ENCODE results near the gene MOGAT2.

Gene MOGAT2

DNA sequence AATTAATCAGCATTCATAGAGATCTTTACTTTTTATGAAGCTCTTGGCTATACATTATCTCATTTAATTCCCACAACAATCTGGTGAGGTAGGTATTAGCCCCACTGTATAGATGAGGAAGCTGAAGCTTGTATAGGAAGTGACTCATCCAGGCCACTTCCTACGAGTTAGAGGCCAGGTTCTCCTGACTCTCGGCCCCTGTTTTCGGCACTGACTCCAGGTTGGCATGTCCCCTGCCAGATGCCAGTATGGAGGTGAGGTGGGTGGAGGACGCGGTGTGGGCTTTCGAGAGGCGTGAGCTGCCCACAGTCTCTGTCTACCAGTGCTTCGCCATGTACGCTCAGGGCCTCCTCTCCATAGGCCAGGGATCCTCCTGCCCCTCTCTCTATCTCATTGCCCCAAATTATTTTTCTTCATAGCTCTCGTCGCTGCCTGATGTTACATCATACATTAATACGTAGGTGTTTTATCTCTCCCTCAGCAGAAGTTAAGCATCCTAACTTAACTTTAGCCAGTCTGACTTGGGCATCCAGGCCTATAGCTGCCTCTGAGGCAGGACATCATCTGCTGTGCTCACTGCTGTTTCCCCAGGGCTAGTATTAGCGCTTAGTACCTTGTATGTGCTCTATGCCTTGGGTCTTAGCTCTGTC lies 59.9 kb downstream of the MOGAT2 start:
- TF ChIP-seq GATA2 (IDR thresholded peaks at IDR 0.05; ENCODE audit: low read depth, low read length) (no peak), GATA3 (IDR thresholded peaks at IDR 0.05; ENCODE audit: low read depth, low read length) (no peak)

DNA sequence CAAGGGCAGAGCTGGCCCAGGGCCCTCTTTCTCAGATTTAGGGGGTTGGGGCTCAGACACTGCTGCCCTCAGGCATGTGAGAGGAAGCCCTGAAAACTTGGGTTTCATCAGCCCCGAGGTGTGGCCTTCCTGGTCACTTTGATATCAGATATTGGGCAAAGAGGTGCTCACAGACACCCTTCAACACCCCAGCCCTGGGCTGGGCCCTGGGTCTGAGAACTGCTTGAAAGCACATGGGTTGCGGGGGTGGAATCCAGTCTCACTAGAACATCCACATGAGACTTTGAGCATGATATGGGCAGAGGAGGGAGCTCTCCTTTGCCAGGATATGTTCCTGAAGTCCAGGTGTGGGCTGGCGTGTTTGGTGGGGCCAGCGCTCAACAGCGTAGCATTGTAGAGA lies 61.3 kb downstream of the MOGAT2 start:
- no peak for TF ChIP-seq GATA2 (IDR thresholded peaks at IDR 0.05; ENCODE audit: low read depth, low read length)

DNA sequence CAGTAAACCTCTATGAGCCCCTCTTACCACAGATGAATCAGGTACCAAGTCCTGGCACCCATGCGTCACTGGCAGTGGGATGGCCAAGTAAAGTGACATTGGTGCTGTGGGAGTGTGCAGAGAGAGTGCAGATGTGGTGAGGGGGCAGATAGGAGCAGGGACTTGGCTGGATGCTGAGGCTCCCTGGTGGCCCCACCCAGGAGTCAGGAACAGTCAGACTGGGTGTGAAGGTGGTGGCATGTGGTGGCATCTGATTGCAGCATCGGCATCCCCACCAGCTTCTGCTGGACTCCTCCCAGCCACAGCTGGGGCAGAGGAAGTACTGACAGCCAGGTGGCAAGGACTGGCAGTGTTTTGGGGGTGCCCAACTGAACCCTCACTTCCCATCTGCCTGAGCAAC lies 62.3 kb downstream of the MOGAT2 start:
- no peak for TF ChIP-seq GATA3 (IDR thresholded peaks at IDR 0.05; ENCODE audit: low read depth, low read length)
- no peak for TF ChIP-seq GATA2 (IDR thresholded peaks at IDR 0.05; ENCODE audit: low read depth, low read length)

DNA sequence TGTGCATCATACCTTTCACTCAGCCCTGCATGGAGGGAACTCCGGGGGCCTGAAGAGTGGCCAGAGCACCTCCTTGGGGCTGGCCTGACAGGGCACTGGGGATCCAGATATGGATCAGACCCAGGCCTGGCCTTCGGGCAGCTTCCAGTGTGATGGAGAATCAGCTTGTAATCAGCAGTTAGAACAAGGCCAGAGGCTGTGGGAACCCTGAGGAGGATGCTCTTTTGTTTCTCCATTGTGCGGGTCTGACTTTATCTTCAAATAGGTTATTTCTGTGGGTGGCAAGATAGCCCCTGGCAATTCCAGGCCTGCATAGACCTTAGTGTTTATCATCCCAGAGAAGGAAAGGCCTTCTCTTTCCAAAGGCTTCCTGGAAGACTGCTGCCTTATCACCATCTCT lies 63.2 kb downstream of the MOGAT2 start:
- TF ChIP-seq GATA2 (IDR thresholded peaks at IDR 0.05; ENCODE audit: low read depth, low read length), result peak; percentile 45; the same call in 1 of the 2 replicates
- no peak for TF ChIP-seq GATA3 (IDR thresholded peaks at IDR 0.05; ENCODE audit: low read depth, low read length)

DNA sequence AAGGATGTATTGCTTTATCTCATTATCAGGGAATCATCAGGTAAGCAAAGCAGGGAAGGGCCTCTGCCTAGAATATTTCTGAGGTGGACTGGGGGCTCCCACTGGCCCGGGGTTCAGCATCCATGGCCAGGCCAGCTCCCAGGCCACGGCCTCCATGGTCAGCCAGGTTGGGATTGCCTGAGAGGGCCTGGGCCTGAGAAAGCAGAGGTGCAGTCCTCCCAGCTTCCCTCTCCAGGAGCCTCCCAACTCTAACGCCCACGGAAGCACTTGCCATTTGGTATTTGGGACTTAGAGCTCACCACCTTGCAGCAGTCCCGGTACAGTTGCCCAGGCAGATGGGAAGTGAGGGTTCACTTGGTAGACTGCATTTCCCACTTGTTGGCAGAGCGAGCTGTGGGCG lies 63.7 kb downstream of the MOGAT2 start:
- TF ChIP-seq GATA3 (IDR thresholded peaks at IDR 0.05; ENCODE audit: low read depth, low read length), result no peak
- no peak for TF ChIP-seq GATA2 (IDR thresholded peaks at IDR 0.05; ENCODE audit: low read depth, low read length)

DNA sequence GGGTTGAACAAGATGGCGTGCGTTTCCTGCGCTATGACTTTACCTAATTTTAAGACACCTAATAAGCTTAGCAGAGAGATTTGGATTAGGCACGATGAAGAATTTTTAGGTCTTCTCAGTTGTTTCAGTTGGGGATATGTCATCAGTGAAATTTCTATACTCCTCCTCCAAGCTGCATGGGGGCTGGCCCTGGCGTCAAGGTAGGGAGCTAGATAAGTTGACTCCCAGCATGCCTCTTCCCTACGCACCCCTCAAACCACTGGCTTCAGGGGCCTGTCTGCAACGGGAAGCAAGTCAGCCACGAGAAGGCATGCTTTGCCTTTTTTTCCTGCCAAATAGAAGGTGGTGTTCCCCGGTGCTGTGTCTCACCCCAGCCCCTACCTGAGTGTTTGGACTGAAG lies 64.2 kb downstream of the MOGAT2 start:
- TF ChIP-seq GATA2 (IDR thresholded peaks at IDR 0.05; ENCODE audit: low read depth, low read length) (no peak), GATA3 (IDR thresholded peaks at IDR 0.05; ENCODE audit: low read depth, low read length) (no peak)
